NCI-H187 treated with DMSO at 0.1 percent for 48 hours (cell line): ENCODE data around the gene TP63.

Source experiments
- DNase-seq: peaks from one replicate; lab custom pipeline; 2025; lab: John Stamatoyannopoulos, UW

TP63 gene

DNA sequence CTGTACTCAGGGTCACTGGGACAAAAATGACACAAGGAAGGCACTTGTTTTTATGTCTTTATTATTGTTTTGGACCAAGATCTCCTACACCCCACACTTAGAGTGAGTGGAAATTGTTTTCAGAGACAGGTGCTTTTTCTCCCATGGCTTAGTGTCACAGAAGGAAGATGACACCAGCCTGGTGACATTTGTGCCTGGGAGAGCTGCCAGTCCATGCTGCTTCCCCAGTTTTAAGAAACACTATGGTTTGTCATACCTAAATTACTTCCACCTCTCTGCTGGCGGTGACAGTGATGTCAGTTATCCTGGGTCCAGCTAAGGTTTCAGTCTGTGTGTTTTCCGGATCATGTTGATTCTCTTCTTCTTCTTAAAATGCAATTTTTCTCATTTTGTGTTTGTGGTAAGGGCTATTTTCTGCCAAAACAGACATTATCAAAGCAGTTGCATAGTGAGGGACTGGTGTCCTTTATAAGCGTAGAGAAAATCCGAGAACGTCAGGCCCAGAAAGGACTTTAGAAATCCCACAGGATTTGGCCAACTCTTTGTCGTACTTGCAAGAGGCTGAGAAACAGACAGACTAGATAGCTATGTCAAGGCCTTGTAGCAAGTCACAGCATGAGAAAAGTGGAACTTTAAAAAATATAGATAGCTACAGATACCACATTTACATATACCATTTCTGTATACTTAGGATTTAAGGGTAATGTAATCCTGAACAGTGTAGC lies 149.5 kb downstream of the TP63 start:
- no peak for DNase-seq

DNA sequence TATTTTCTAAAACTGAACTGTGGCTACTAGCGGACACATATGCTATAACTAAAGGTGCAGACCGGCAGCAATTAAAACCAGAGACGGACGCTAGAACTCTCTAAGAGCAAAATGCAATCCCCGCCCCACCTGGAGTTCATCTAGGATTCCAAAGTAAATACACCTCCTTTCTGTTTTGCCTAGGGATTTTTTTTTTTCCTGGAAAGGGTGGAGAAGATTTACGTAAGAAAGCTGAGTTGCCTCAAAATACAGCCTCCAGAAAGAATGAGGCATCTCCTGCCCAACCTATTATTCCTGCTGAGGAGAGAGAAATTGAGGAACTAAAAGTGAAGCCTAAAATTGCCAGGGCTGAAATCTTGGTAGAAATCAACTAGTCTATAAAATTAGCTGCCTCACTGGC lies 150.2 kb downstream of the TP63 start:
- no peak for DNase-seq

DNA sequence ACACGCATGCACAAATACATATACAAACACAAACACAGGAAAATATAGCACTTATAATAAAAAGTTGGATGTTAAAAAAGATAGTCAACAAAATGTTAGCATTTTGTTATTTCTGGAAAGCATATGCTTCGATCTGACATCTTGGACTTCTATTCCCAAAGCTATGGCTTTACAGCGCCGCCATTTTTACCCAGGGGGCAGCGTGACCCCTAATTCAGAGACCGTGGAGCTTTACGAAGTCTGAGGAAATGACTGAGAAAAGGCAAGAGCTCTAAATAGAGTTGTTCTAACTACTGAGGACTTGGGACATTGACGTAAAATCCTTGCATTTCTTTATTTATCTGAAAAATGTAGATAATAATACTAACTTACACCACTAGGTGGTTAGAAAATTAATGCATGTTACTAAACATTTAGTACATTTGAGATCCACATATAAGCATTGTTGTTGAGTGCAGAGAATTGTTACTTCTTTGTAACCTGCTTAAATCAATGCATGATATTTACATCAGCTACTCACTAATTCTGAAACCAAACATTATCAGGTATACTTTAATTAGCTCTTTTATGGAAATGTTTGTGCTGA lies 155.4 kb downstream of the TP63 start:
- DNase-seq = no peak

DNA sequence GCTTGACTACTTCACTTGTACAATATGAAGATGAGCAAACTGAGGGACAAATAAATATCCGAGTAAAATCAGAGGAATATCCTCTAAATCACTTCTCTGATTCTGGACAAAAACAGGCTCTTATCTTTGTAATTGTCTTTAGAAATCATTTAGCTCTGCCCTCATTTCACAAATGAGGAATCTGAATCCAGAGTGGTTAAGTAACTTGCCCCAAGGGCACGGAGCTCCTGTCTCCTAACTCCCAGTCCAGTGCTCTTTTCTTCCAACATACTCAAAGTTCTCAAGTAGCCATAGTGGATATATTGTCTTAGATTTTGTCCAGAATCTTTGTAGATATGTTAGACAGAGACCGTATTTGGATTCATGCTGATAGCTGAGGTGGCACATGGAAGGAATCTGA lies 156.0 kb downstream of the TP63 start:
- DNase-seq = no peak

- DNase-seq = no peak
Observed at GRCh38 chr3:189787632-189788031, 156.4 kb downstream of the TP63 start.

- DNase-seq = no peak
Observed at GRCh38 chr3:189789432-189789831, 158.2 kb downstream of the TP63 start.

DNA sequence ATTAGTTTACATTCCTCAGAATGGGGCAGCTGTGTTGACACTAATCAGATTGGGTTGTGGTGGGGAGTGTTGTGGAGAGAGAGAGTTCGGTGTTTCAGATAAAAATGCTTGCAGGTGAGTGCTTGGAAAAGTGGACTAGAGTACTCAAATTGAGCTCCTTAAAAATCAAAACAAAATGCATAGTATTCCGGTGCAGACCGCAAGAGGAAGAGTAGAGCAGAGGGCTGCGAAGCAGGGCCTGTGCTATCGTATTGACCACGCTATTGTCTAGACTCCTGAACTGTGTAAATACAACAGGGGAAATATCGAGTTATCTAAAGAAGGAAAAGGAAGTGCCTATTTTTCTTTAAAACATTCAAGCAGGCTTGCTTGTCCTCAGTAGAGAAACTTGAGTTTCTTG lies 159.5 kb downstream of the TP63 start:
- DNase-seq = no peak

DNA sequence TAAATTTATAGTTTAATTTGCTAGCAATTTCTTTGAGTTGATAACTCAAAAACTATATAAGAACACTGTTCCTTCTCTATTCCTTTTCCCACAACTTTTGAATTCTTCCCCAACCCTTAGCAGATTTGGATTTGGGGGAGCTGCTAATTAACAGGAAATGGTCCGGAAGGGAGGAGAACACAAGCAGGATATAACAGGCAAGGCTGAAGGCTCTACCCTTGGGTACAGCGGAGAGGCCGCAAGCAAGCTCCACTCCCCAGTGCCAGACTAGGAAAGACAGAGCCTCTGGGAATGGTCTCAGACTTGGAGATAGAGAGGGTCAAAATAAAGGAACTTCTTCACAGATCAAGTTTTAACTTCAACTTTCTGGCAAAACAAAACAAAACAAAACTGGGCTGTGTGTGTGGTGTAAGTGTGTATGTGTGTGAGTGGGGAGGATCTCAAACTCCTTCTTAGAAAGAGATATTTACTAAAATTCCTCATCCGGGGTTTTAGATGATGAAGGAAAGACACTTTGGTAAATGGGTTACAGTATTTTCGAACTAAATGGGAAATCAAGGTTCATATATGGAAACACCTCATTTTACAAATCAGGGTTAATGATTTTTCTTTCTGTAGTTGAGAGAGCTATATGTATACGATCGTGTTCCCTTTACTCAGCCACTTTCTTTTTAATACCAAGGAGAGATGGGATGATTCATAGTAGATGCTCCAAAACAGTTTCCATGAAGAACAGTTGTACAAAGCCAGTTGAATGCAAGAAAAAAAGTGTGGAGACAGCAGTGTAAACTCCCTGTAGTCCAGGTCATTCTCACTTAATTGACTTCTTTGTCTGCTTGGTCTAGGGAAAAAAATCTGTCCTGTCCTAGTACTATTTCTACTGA lies 161.1 kb downstream of the TP63 start:
- DNase-seq = no peak

DNA sequence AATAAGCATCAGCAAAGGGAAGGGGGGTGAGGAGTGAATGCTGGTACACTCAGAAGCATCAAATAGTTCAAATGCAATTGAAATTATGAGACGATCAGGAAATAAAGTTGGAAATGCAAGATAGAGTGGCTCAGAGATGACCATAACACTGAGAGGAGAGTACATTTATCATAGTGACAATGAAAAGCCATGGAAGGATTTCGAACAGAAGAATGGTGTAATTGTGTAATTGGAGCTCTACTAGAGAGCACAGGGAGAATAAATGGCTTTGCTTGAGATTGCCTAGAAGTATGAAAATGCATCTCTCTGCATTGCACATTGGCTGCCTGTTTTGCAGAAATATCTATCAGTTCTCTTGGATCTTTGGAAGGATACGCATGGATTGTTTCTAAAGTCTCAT lies 163.3 kb downstream of the TP63 start:
- DNase-seq = peak; percentile 38

DNA sequence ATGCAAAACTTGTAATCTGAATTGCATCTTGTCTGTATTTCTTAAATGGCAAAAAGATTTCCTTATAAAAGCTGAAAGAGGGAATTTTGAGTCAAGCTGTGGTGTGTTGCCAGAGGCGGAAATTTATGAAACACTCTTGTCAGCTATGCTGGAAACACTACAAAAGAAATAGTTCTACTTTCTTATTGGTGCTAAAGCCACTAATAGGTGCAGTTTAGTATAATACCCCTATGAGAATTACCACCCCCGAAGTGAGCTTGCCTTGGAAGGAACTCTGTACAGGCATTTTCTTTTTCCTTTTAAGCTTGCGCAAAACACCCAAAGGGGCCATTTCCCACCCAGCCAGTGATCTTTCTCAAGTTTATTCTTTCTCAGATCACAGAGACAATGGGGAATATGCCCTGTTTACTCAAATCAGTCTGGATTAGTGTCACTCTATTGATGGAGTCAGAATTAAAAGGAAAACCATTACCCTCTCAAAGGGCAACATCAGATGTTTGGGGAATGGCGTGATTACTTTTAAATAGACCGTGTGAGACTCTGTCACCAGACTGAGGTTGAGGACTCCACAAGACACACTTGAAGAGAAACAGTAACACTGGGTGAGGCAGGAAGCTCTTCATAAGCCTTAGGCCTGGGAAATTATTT lies 166.0 kb downstream of the TP63 start:
- no peak for DNase-seq

- no peak for DNase-seq
Observed at GRCh38 chr3:189799366-189799765, 168.2 kb downstream of the TP63 start.

DNA sequence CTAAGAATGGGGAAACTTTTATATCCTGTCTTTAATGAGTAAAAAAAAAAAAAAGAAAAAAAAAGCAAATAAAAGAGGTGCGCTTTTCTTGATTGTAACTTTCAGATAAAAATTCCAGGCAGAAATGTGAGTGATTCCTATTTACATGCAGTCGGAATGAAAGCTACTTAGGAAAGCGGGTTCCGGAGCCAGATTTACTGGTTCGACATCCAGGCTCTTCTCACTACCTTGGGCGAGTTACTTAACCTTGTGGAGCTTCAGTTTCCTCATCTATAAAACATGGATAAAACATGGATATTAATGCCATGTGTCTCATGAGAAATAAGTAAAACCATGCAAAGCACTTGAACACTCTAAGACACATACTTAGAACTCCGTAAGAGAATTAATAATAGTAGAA lies 169.2 kb downstream of the TP63 start:
- no peak for DNase-seq

GRCh38 chr3:189803254-189803653 lies 172.1 kb downstream of the TP63 start:
- DNase-seq = no peak

GRCh38 chr3:189805375-189806067 lies 174.3 kb downstream of the TP63 start:
- no peak for DNase-seq

- peak; percentile 44 for DNase-seq
Observed at GRCh38 chr3:189806171-189806951, 175.2 kb downstream of the TP63 start.

DNA sequence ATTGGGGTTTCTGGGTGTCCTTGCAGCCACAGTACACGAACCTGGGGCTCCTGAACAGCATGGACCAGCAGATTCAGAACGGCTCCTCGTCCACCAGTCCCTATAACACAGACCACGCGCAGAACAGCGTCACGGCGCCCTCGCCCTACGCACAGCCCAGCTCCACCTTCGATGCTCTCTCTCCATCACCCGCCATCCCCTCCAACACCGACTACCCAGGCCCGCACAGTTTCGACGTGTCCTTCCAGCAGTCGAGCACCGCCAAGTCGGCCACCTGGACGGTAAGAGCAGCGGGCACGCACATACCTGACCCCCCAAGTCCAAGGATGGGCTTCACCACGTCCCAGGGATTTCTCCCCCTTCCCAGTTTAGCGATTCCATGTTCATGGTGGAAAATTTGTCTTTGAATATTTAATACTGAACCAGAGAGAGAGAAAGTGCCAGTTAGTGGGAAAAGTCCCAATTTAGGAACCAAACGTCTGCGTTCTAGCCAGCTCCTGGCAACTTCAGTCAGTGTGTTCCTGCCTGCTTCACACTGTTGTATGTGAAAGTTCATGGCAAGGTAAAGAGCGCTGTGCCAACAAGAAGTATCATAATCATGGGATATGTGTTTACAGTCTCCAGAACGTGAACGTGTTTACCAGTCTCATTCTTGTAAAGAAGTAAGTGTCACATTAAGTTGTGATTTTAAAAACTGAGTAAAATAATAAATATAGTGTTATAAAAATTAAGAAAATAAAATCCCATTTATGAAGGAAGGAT lies 177.2 kb downstream of the TP63 start:
- DNase-seq = no peak

GRCh38 chr3:189809583-189809982 lies 178.4 kb downstream of the TP63 start:
- no peak for DNase-seq

- DNase-seq = no peak
Observed at GRCh38 chr3:189812806-189813465, 181.7 kb downstream of the TP63 start.

DNA sequence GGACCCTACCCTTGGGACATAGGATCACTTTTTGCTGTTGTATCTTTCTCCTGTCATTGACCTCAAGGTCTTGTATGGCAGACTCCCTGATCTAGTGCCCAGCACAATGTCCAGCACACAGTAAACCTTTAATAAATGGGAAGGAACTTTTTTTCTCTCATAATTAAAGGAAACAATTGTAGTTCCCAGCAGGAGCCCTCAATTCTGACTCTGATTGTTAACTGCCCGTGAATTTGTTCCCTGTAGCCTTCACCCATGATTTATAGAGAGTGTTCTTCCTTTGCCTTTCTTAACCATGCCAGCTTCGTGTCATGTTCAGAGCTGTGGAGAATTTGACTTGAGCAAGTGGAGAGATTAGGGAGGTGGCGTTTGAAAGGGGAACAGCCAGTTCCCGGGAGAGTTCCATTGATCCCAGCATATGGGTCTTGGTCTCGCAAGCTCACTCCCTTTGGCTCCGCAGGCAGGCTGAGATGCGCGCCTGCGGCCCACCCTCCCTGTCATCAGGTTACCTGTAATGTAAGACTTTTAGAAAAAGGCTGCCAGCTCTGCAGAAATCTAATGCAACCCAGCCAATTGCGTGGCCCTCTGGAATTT lies 182.6 kb downstream of the TP63 start:
- no peak for DNase-seq

DNA sequence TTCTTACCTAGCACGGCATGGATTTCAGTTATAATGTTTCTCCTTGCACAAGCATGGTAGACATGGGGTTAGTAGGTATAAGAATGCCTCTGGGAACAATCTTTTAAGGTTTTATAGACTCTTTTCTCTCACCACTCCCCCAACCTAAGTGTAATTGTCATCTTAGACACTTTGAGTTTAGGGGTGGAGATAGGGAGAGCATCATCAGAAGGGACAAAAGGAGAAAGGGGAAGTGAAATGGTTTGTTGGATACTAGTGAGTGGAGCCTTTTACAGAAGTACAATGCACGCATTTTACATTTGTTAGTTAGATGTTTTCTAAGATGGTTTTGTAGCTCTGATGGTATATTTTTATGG lies 189.2 kb downstream of the TP63 start:
- no peak for DNase-seq
